ENCODE measurements around the gene SLCO4A1. TPM values are rescaled to one million over a fixed set of nuclear protein-coding genes. Genes with fewer than 3 reads are reported as not detected.

Gene SLCO4A1
- total and polyA plus RNA-seq, 2 of the 4 experiments (the other 2 are of a cell fraction): 0.72 to 1.1 TPM

- ATAC-seq (ENCODE audit: low read depth): no peak
- POLR2A ChIA-PET (ENCODE audit: unreplicated experiment): no interaction called here
- Histone ChIP-seq H2BK15ac (ENCODE audit: low read depth, low read length) (no peak overlapping the region), H2AFZ (replicated peaks; ENCODE audit: low read length, poor library complexity) (no peak overlapping the region), H3K4me3 (ENCODE audit: insufficient read depth, low read depth, low read length) (no peak overlapping the region), H3K9me3 (ENCODE audit: control insufficient read depth, insufficient read depth, low read length) (no peaks in the 10 kb centered on the region), H2AK9ac (replicated peaks; ENCODE audit: low read depth, low read length, poor library complexity) (no peak overlapping the region), H2BK5ac (ENCODE audit: low read depth, low read length, poor library complexity, severe bottlenecking) (no peak overlapping the region), H3K27ac (ENCODE audit: insufficient read depth, low read length) (no peak overlapping the region), H3K9me1 (ENCODE audit: insufficient read depth, low read length) (no peaks in the 10 kb centered on the region), H3K27me3 (ENCODE audit: control insufficient read depth, insufficient read depth, low read length) (peaks cover 71% of the 10 kb centered on the region), H4K20me1 (ENCODE audit: insufficient read depth, low read length) (no peaks in the 10 kb centered on the region), H3K9ac (ENCODE audit: low read depth, low read length) (no peak overlapping the region), H3K4me1 (ENCODE audit: control insufficient read depth, insufficient read depth, low read length) (no peaks in the 10 kb centered on the region; the same call in 1 of the 2 replicates), H4K5ac (ENCODE audit: low read depth, low read length) (no peak overlapping the region), H3K79me1 (ENCODE audit: low read depth in 1 of 2, low read length in 2 of 2) (no peaks in the 10 kb centered on the region), H3K56ac (ENCODE audit: extremely low read depth, insufficient read depth, low read length) (no peak overlapping the region), H3K4ac (ENCODE audit: low read depth, low read length) (no peak overlapping the region), H3K4me2 (ENCODE audit: low read depth, low read length) (no peak overlapping the region), H3K23ac (ENCODE audit: low read depth, low read length) (no peak overlapping the region), H4K91ac (ENCODE audit: insufficient read depth, low read depth, low read length) (no peak overlapping the region), H3K14ac (replicated peaks; ENCODE audit: low read depth, low read length) (no peak overlapping the region), H3K36me3 (ENCODE audit: control insufficient read depth, insufficient read depth, low read length) (no peaks in the 10 kb centered on the region), H2BK20ac (ENCODE audit: low read depth, low read length) (no peak overlapping the region), H4K8ac (ENCODE audit: low read depth in 2 of 2, low read length in 2 of 2) (no peak overlapping the region), H3K18ac (ENCODE audit: low read depth, low read length) (no peak overlapping the region), H2AK5ac (ENCODE audit: low read depth, low read length) (no peak overlapping the region), H2BK120ac (ENCODE audit: low read depth, low read length) (no peak overlapping the region)
- TF ChIP-seq ELK1 (IDR thresholded peaks at IDR 0.05; ENCODE audit: borderline replicate concordance, low read depth, low read length): no peak
- no peak for TF ChIP-seq BHLHE40 (IDR thresholded peaks at IDR 0.05; ENCODE audit: low read depth, low read length)
- TF ChIP-seq CEBPB (IDR thresholded peaks at IDR 0.05; ENCODE audit: low read depth, low read length): no peak
- TF ChIP-seq POLR2A (IDR thresholded peaks at IDR 0.05; ENCODE audit: low read depth, low read length): no peak
- no peak for TF ChIP-seq RFX5 (IDR thresholded peaks at IDR 0.05; ENCODE audit: low read depth, low read length)
- TF ChIP-seq CHD1 (IDR thresholded peaks at IDR 0.05; ENCODE audit: low read depth, low read length): no peak
- no peak for TF ChIP-seq RCOR1 (IDR thresholded peaks at IDR 0.05; ENCODE audit: insufficient replicate concordance, low read length)
- TF ChIP-seq RAD21 (IDR thresholded peaks at IDR 0.05; ENCODE audit: low read length): no peak
- no peak for TF ChIP-seq MXI1 (IDR thresholded peaks at IDR 0.05; ENCODE audit: borderline replicate concordance, low read depth, low read length)
- no peak for TF ChIP-seq MAZ (IDR thresholded peaks at IDR 0.05; ENCODE audit: borderline replicate concordance, low read depth, low read length)
- TF ChIP-seq NFE2L2 (IDR thresholded peaks at IDR 0.05; ENCODE audit: low read depth, low read length): no peak
- TF ChIP-seq MAFK (IDR thresholded peaks at IDR 0.05; ENCODE audit: low read depth, low read length): no peak
- no peak for TF ChIP-seq CTCF (conservative IDR thresholded peaks at IDR 0.05; ENCODE audit: low read depth, low read length)
- no peak for TF ChIP-seq FOS (IDR thresholded peaks at IDR 0.05; ENCODE audit: low read depth, low read length)
- TF ChIP-seq, protein P1, sequence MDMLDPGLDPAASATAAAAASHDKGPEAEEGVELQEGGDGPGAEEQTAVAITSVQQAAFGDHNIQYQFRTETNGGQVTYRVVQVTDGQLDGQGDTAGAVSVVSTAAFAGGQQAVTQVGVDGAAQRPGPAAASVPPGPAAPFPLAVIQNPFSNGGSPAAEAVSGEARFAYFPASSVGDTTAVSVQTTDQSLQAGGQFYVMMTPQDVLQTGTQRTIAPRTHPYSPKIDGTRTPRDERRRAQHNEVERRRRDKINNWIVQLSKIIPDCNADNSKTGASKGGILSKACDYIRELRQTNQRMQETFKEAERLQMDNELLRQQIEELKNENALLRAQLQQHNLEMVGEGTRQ (IDR thresholded peaks at IDR 0.05; ENCODE audit: low read depth, low read length): no peak
- in situ Hi-C loops (cut with MboI; ENCODE audit: low sequenced_read_pairs) (no loop called here), intact Hi-C loops (cut with micrococcal nuclease) (no loop called here), dilution Hi-C loops (cut with HindIII; ENCODE audit: low sequenced_read_pairs, unreplicated experiment) (no loop called here)
- no peak for DNase-seq
- BruUV-seq (replicated peaks): no TSS peak
- 55% methylated on average over 5 of the region's 27 CpGs; no CpG with 5 or more reads in 1 of the 2 experiments for WGBS, 2 experiments (ENCODE audit: extremely low coverage in 2 of 2, insufficient read length in 1 of 2)
- CTCF ChIA-PET: no interaction called here
Observed at GRCh38 chr20:62633598-62634329, 8.5 kb upstream of the SLCO4A1 start.

Data from IMR-90 (cell line).